Endothelial cell of umbilical vein (primary cell): Measurements from ENCODE around the gene RAPH1. TPM values are rescaled to one million over a fixed set of nuclear protein-coding genes. Genes with fewer than 3 reads are reported as not detected.

Source experiments
- BruUV-seq: library from RNA; stranded (reverse); fragments of 400-500 nt; replicated peaks from 2 replicates; lab custom pipeline; 2021; lab: Mats Ljungman, UMichigan
- CTCF ChIA-PET: fragments of 300-600, 350-600 bp; sonication (Branson Sonifier 250); formaldehyde crosslinking; loops from one replicate; lab custom pipeline; 2021; ENCODE audit warnings: antibody characterized with exemption, inconsistent platforms; lab: Charles Lee
- POLR2A ChIA-PET: fragments of 300-600, 350-600 bp; sonication (Branson Sonifier 250); formaldehyde crosslinking; loops from one replicate; lab custom pipeline; 2021; ENCODE audit warnings: antibody characterized with exemption, inconsistent platforms; lab: Charles Lee
- DNase-seq: peaks from one replicate; pipeline ENCODE4 v3.0.0-alpha.2; 2011; ENCODE audit warnings: low read depth, low spot score
- FAIRE-seq: peaks from 2 replicates; lab custom pipeline; 2011; peaks lifted over from hg19 to GRCh38; lab: Jason Lieb, UNC
- H2AFZ ChIP-seq: 2 replicates; pipeline ENCODE4 v1.6.0; 2012; ENCODE audit warnings: low read depth, low read length, control low read depth, inconsistent platforms
- H3K27ac ChIP-seq: 2 replicates; pipeline ENCODE4 v1.5.1; 2011; ENCODE audit warnings: low read depth, mild to moderate bottlenecking, control low read depth, low read length, moderate library complexity; ENCODE audit not compliant: insufficient read depth
- H3K27me3 ChIP-seq, 2 experiments: 2 replicates each; pipeline versions ENCODE4 v1.6.0 to v1.6.1; 2011; ENCODE audit warnings: low read length in 2 of 2, mixed read lengths in 1 of 2; ENCODE audit not compliant: control insufficient read depth in 2 of 2, insufficient read depth in 2 of 2
- H3K36me3 ChIP-seq, 2 experiments: 2 replicates in 1 of 2; 3 replicates in 1 of 2; pipeline ENCODE4 v1.5.1; 2011; ENCODE audit warnings: low read length in 2 of 2, mild to moderate bottlenecking in 1 of 2, moderate library complexity in 1 of 2; ENCODE audit not compliant: control insufficient read depth in 2 of 2, insufficient read depth in 2 of 2; ENCODE audit errors: extremely low read depth in 1 of 2
- H3K4me1 ChIP-seq: 3 replicates; pipeline ENCODE4 v1.5.1; 2011; ENCODE audit warnings: mild to moderate bottlenecking, low read length; ENCODE audit not compliant: control insufficient read depth, insufficient read depth; ENCODE audit errors: extremely low read depth
- H3K4me2 ChIP-seq: 2 replicates; pipeline ENCODE4 v1.6.1; 2011; ENCODE audit warnings: low read length, control low read depth, mixed read lengths; ENCODE audit not compliant: insufficient read depth
- H3K4me3 ChIP-seq, 3 experiments: fragments of 200-600 bp in 1 of 3; sonication (generic), shearing (Covaris generic) in 1 of 3; replicated peaks in 1 of 3; 2 replicates each; pipeline ENCODE4 v1.5.1; 2011 to 2016; ENCODE audit warnings: control low read depth in 3 of 3, low read length in 3 of 3, mild to moderate bottlenecking in 2 of 3, inconsistent platforms in 1 of 3, low read depth in 1 of 3, moderate library complexity in 1 of 3; ENCODE audit not compliant: insufficient read depth in 1 of 3
- H3K79me2 ChIP-seq: 2 replicates; pipeline ENCODE4 v1.6.0; 2012; ENCODE audit warnings: low read length, inconsistent platforms; ENCODE audit not compliant: control insufficient read depth, insufficient read depth
- H3K9ac ChIP-seq: replicated peaks from 2 replicates; pipeline ENCODE3; 2011; ENCODE audit warnings: low read length, control low read depth; ENCODE audit not compliant: insufficient read depth; ENCODE audit errors: extremely low read depth
- H3K9me1 ChIP-seq: replicated peaks from 3 replicates; pipeline ENCODE4 v1.6.0; 2011; ENCODE audit warnings: mild to moderate bottlenecking, low read length; ENCODE audit not compliant: control insufficient read depth, insufficient read depth; ENCODE audit errors: extremely low read depth
- H3K9me3 ChIP-seq: replicated peaks from 2 replicates; pipeline ENCODE4 v1.5.1; 2012; ENCODE audit warnings: low read length, inconsistent platforms; ENCODE audit not compliant: control insufficient read depth, insufficient read depth
- H4K20me1 ChIP-seq: replicated peaks from 2 replicates; pipeline ENCODE3; 2011; ENCODE audit warnings: mild to moderate bottlenecking, low read length; ENCODE audit not compliant: control insufficient read depth, insufficient read depth; ENCODE audit errors: extremely low read depth
- EZH2 ChIP-seq: IDR thresholded peaks from 2 replicates; pipeline ENCODE4 v1.6.1; 2012; ENCODE audit warnings: borderline replicate concordance, low read depth, mild to moderate bottlenecking, moderate library complexity, low read length, inconsistent platforms; ENCODE audit not compliant: severe bottlenecking
- FOS ChIP-seq: IDR thresholded peaks from 2 replicates; pipeline ENCODE4 v1.6.1; 2011; ENCODE audit warnings: mild to moderate bottlenecking, low read length, moderate library complexity, borderline replicate concordance; ENCODE audit not compliant: insufficient read depth
- GATA2 ChIP-seq: IDR thresholded peaks from 2 replicates; pipeline ENCODE4 v1.7.0; 2011; ENCODE audit warnings: low read depth, mild to moderate bottlenecking, moderate library complexity, mixed read lengths, low read length; ENCODE audit not compliant: insufficient read length, insufficient read depth
- JUN ChIP-seq: IDR thresholded peaks from 2 replicates; pipeline ENCODE4 v1.6.1; 2011; ENCODE audit warnings: borderline replicate concordance, low read depth; ENCODE audit not compliant: insufficient read length, insufficient read depth
- MAX ChIP-seq: IDR thresholded peaks from 2 replicates; pipeline ENCODE4 v1.6.1; 2011; ENCODE audit not compliant: insufficient read depth, insufficient read length
- MYC ChIP-seq: IDR thresholded peaks from one replicate; pipeline ENCODE4 v1.6.1; 2011; ENCODE audit warnings: mild to moderate bottlenecking, low read depth, low read length
- POLR2A ChIP-seq: IDR thresholded peaks from 2 replicates; pipeline ENCODE4 v1.6.1; 2012; ENCODE audit warnings: low read depth, mild to moderate bottlenecking, control low read depth, low read length
- POLR2AphosphoS5 ChIP-seq: IDR thresholded peaks from 2 replicates; pipeline ENCODE4 v1.6.1; 2012; ENCODE audit warnings: low read depth, mild to moderate bottlenecking, control low read depth, low read length, moderate library complexity; ENCODE audit not compliant: insufficient read depth
- dilution Hi-C: fragments of 300-500 bp; cut with MboI; formaldehyde crosslinking; loops from one replicate; pipeline ENCODE4 v1.15.0; 2019; ENCODE audit warnings: low sequenced_read_pairs; ENCODE audit not compliant: extremely low pct_ligation_motif_present
- intact Hi-C: fragments of 100-400 bp; cut with micrococcal nuclease; formaldehyde crosslinking; loops from one replicate; pipeline ENCODE4 v1.10.0; 2022
- polyA plus RNA-seq, 4 experiments: library from polyadenylated mRNA; depleted of rRNA in 3 of 4; stranded (reverse) in 3 of 4; unstranded in 1 of 4; fragments of >200 nt; gene quantifications; 2 replicates each; pipeline versions ENCODE4 v1.2.1 to v1.2.3, GENCODE V29; 2011 to 2012; ENCODE audit warnings: missing spikeins in 1 of 4
- total RNA-seq: library from RNA; stranded (reverse); gene quantifications from 2 replicates; pipeline ENCODE4 v1.2.3, GENCODE V29; 2021
- TF ChIP-seq, protein P1 (sequence below), 2 donors: IDR thresholded peaks; 1 replicate in 1 of 2; 2 replicates in 1 of 2; pipeline ENCODE4 v1.5.1; 2011; ENCODE audit warnings: low read length in 2 of 2, mild to moderate bottlenecking in 2 of 2, moderate library complexity in 2 of 2, control low read depth in 1 of 2, inconsistent platforms in 1 of 2, low read depth in 1 of 2; ENCODE audit not compliant: insufficient read depth in 1 of 2; ENCODE audit errors: extremely low read depth in 1 of 2

Gene RAPH1
- total and polyA plus RNA-seq, 2 donors (not counting 3 experiments of a cell fraction or from before 2014, with no cell fraction given): 5.1 to 59.5 TPM

DNA sequence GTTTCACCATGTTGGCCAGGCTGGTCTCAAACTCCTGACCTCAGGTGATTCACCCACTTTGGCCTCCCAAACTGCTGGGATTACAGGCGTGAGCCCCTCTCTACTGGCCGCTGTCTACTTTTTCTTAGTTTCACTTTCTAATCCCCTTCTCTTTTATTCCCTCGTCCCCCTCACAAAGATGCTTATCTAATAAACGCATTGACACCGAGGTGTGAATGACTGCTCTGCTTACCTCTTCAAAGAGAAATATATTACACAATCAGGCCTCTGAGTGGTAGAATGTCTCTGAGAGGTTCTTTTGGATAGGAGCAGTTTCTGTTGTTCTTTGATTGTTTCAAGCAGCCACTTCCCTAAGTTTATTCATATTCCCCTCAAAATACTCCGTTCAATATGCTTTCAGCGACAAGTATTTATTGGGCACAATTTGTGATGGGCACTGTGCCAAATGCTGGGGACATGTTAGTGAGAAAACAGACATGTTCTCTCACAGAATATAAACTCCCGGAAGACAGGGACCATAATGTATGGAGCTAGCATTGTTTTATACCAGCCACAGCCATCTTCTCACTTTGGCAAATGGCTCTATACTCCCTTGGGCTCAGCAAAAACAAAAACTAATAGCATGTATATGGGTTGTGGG is 34.7 kb upstream of the RAPH1 start:
- H3K4me1 ChIP-seq: no peaks in the 10 kb centered on the region
- H4K20me1 ChIP-seq: no peaks in the 10 kb centered on the region
- H3K27ac ChIP-seq: no peak overlapping the region
- TF ChIP-seq JUN: no peak
- TF ChIP-seq, protein P1, sequence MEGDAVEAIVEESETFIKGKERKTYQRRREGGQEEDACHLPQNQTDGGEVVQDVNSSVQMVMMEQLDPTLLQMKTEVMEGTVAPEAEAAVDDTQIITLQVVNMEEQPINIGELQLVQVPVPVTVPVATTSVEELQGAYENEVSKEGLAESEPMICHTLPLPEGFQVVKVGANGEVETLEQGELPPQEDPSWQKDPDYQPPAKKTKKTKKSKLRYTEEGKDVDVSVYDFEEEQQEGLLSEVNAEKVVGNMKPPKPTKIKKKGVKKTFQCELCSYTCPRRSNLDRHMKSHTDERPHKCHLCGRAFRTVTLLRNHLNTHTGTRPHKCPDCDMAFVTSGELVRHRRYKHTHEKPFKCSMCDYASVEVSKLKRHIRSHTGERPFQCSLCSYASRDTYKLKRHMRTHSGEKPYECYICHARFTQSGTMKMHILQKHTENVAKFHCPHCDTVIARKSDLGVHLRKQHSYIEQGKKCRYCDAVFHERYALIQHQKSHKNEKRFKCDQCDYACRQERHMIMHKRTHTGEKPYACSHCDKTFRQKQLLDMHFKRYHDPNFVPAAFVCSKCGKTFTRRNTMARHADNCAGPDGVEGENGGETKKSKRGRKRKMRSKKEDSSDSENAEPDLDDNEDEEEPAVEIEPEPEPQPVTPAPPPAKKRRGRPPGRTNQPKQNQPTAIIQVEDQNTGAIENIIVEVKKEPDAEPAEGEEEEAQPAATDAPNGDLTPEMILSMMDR (IDR thresholded peaks at IDR 0.05; ENCODE audit: extremely low read depth in 1 of 2, insufficient read depth in 1 of 2, low read depth in 1 of 2, low read length in 2 of 2): no peak
- TF ChIP-seq FOS: no peak
- no peak for TF ChIP-seq POLR2AphosphoS5
- no peak for TF ChIP-seq GATA2
- TF ChIP-seq EZH2: no peak
- TF ChIP-seq POLR2A: no peak
- TF ChIP-seq MAX: no peak
- TF ChIP-seq MYC: no peak
- no peaks in the 10 kb centered on the region for H3K27me3 ChIP-seq
- no peaks in the 10 kb centered on the region for H3K9me3 ChIP-seq
- BruUV-seq: no TSS peak
- DNase-seq: no peak
- POLR2A ChIA-PET: no interaction called here
- no peak overlapping the region for H2AFZ ChIP-seq
- no peak overlapping the region for H3K4me2 ChIP-seq
- no peak for FAIRE-seq
- H3K36me3 ChIP-seq: no peaks in the 10 kb centered on the region
- dilution Hi-C loops: no loop called here
- intact Hi-C loops: no loop called here
- H3K9me1 ChIP-seq: no peaks in the 10 kb centered on the region
- H3K9ac ChIP-seq: no peak overlapping the region
- no peaks in the 10 kb centered on the region for H3K79me2 ChIP-seq
- H3K4me3 ChIP-seq: no peak overlapping the region
- CTCF ChIA-PET: no interaction called here
